Thyroid gland (tissue), 4 donors: Measurements from ENCODE around the gene LIPH. TPM values are rescaled to one million over a fixed set of nuclear protein-coding genes. Genes with fewer than 3 reads are reported as not detected.
A peak's percentile ranks its signal among the peaks of the same experiment; 100 is the strongest.
"Not testable (repeated sequence)": the region's sequence is repeated elsewhere in the genome, so short reads cannot be mapped to it uniquely, and the experiment has no call there.

Experiments used
- DNase-seq, 2 donors: peaks; one replicate each; pipeline ENCODE4 v3.0.0-alpha.2; 2019
- H3K27ac ChIP-seq, 3 donors: fragments of 200-600 bp; sonication (generic); 1 replicate in 2 of 3; 2 replicates in 1 of 3; pipeline ENCODE4 v1.5.1; 2016 to 2019; ENCODE audit warnings: mild to moderate bottlenecking in 1 of 3, moderate library complexity in 1 of 3
- H3K27me3 ChIP-seq: fragments of 200-600 bp; sonication (generic); one replicate; pipeline ENCODE4 v1.5.1; 2019
- H3K36me3 ChIP-seq, 2 donors: fragments of 200-600 bp; sonication (generic); one replicate each; pipeline ENCODE4 v1.5.1; 2016 to 2019
- H3K4me1 ChIP-seq, 2 donors: fragments of 200-600 bp; sonication (generic); one replicate each; pipeline ENCODE4 v1.5.1; 2017 to 2019
- H3K4me3 ChIP-seq, 3 donors: fragments of 200-600 bp; sonication (generic); replicated peaks in 1 of 3; 1 replicate in 2 of 3; 2 replicates in 1 of 3; pipeline ENCODE4 v1.5.1; 2016; ENCODE audit warnings: mild to moderate bottlenecking in 1 of 3
- H3K9me3 ChIP-seq: fragments of 200-600 bp; sonication (generic); one replicate; pipeline ENCODE4 v1.5.1; 2017
- POLR2A ChIP-seq, 2 donors: fragments of 450-650 bp; IDR thresholded peaks; one replicate each; pipeline ENCODE4 v1.6.1; 2017; ENCODE audit warnings: antibody characterized with exemption in 2 of 2, mild to moderate bottlenecking in 2 of 2, moderate library complexity in 1 of 2
- WGBS, 2 donors: methylation state at CpG; one replicate each; pipeline ENCODE4 v1.1.5; 2017; 5-methylcytosine and 5-hydroxymethylcytosine counted together
- intact Hi-C: fragments of 100-400 bp; cut with DNase I; formaldehyde crosslinking; loops from one replicate; pipeline ENCODE4 v1.15.1; 2023
- total RNA-seq, 4 donors: library from RNA; depleted of rRNA; stranded (reverse); fragments of >200 nt; gene quantifications; one replicate each; pipeline ENCODE4 v1.2.3, GENCODE V29; 2016
- TF ChIP-seq, protein P1 (sequence below), 6 experiments: fragments of 200-600 bp in 3 of 6; fragments of 450-650 bp in 3 of 6; sonication (generic) in 3 of 6; IDR thresholded peaks; one replicate each; pipeline ENCODE4 v1.5.1; 2016 to 2019; ENCODE audit warnings: antibody characterized with exemption in 6 of 6, mild to moderate bottlenecking in 2 of 6, inconsistent platforms in 1 of 6, moderate library complexity in 1 of 6

Gene LIPH
- total RNA-seq, 4 donors from 2014 or later = 0.13 to 0.81 (median 0.29) TPM; not detected in 1

DNA sequence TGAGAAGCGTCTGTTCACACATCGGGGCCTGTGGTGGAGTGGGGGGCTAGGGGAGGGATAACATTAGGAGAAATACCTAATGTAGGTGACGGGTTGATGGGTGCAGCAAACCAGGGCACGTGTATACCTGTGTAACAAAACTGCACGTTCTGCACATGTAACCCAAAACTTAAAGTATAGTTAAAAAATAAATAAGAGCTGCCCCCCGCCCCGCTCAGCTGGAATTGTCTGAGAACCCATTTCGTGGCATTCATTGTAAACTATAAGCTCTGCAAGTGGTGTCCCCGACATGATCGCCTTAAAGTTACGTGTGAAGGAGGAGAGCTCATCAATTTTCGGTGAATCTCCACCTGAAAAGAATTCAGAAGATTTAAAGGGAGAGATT is 7.3 kb upstream of the LIPH start:
- intact Hi-C loops = no loop called here
- H3K4me1 ChIP-seq = peaks cover 4 to 11% of the 10 kb centered on the region in 2 donors
- 88 to 90% methylated on average over 12 of the region's 12 CpGs for WGBS, 2 donors
- TF ChIP-seq, protein P1, sequence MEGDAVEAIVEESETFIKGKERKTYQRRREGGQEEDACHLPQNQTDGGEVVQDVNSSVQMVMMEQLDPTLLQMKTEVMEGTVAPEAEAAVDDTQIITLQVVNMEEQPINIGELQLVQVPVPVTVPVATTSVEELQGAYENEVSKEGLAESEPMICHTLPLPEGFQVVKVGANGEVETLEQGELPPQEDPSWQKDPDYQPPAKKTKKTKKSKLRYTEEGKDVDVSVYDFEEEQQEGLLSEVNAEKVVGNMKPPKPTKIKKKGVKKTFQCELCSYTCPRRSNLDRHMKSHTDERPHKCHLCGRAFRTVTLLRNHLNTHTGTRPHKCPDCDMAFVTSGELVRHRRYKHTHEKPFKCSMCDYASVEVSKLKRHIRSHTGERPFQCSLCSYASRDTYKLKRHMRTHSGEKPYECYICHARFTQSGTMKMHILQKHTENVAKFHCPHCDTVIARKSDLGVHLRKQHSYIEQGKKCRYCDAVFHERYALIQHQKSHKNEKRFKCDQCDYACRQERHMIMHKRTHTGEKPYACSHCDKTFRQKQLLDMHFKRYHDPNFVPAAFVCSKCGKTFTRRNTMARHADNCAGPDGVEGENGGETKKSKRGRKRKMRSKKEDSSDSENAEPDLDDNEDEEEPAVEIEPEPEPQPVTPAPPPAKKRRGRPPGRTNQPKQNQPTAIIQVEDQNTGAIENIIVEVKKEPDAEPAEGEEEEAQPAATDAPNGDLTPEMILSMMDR (IDR thresholded peaks at IDR 0.05) = no peak
- no peak for TF ChIP-seq POLR2A (IDR thresholded peaks at IDR 0.05)
- DNase-seq = no peak
- no peaks in the 10 kb centered on the region for H3K27me3 ChIP-seq
- no peak overlapping the region for H3K4me3 ChIP-seq
- no peak overlapping the region for H3K27ac ChIP-seq
- no peaks in the 10 kb centered on the region for H3K36me3 ChIP-seq
- no peaks in the 10 kb centered on the region for H3K9me3 ChIP-seq

DNA sequence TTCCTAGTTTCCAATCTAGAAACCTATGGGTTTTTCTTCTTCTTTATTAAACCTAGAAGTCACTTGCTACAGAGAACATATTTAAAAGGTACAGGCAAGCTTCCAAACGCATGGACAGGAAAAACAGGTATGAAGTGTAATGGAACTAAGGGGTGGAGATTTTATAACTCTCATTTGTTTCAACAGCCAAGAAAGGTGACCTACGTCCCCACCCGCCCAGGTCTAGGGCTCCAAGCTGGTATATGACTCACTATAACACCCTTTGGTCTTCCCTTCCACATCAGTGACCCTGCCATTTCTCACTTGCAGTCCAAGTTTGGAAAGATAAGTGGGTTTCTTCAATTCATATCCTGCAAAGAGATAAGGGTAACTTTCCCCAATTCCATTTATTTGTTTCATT is 6.0 kb upstream of the LIPH start:
- peak overlapping the region in 2 of 3 donors; percentile 26 to 52 for H3K27ac ChIP-seq

DNA sequence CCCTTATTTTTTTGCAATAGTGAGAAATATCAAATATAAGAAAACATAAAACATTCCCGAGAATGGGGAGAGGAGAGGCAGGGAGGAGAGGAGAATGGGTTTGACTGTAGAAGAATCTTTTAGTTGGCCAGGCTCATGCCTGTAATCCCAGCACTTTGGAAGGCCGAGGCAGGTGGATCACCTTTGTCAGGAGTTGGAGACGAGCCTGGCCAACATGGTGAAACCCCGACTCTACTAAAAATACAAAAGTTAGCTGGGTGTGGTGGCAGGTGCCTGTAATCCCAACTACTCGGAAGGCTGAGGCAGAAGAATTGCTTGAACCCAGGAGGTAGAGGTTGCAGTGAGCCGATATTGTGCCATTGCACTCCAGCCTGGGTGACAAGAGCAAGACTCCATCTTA is 4.3 kb upstream of the LIPH start:
- H3K27me3 ChIP-seq, DNase-seq, H3K27ac ChIP-seq, H3K9me3 ChIP-seq, H3K4me3 ChIP-seq, H3K36me3 ChIP-seq, intact Hi-C loops, H3K4me1 ChIP-seq: not testable (repeated sequence)
- 83 to 84% methylated on average over 6 of the region's 6 CpGs for WGBS, 2 donors

More for the DNA sequence above, 6.0 kb upstream of the LIPH start:
- no peak for TF ChIP-seq POLR2A (IDR thresholded peaks at IDR 0.05)
- TF ChIP-seq, protein P1 (IDR thresholded peaks at IDR 0.05) = no peak
- Histone ChIP-seq H3K4me3 (no peak overlapping the region), H3K36me3 (no peaks in the 10 kb centered on the region), H3K9me3 (no peaks in the 10 kb centered on the region), H3K27me3 (no peaks in the 10 kb centered on the region), H3K4me1 (peaks cover 4 to 11% of the 10 kb centered on the region in 2 donors)
- peak; percentile 31 to 38 for DNase-seq
- intact Hi-C loops = no loop called here
- WGBS, 2 donors = 67 to 68% methylated on average over 3 of the region's 3 CpGs

DNA sequence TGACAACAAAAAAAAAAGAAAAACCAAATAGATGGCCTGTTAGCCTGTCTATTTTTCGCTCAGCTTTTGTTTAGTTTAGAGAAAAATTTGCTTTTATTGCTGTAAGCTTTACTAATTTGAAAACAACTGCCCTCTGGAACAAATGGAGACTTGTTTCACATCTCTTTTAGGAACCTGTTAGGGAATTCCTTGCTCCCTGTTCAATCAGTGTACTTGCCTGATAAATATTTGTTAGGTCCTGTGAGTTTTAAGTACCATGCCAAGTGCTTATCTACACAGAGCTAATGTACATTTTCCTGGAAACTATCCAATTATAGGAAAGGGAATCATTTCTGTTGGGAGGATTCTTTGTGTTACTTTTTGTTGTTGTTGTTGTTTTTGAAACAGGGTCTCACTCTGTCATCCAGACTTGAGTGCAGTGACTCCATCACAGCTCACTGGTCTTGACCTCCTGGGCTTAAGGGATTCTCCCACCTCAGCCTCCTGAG is 3.5 kb upstream of the LIPH start:
- H3K4me3 ChIP-seq = no peak overlapping the region
- TF ChIP-seq, protein P1 (IDR thresholded peaks at IDR 0.05) = no peak
- TF ChIP-seq POLR2A (IDR thresholded peaks at IDR 0.05) = no peak
- DNase-seq = no peak
- H3K36me3 ChIP-seq = no peaks in the 10 kb centered on the region
- peaks cover 0 to 5% of the 10 kb centered on the region in 2 donors for H3K4me1 ChIP-seq
- 82 to 83% methylated on average over 1 of the region's 1 CpG for WGBS, 2 donors
- no peaks in the 10 kb centered on the region for H3K27me3 ChIP-seq
- intact Hi-C loops = no loop called here
- H3K27ac ChIP-seq = no peak overlapping the region
- no peaks in the 10 kb centered on the region for H3K9me3 ChIP-seq

DNA sequence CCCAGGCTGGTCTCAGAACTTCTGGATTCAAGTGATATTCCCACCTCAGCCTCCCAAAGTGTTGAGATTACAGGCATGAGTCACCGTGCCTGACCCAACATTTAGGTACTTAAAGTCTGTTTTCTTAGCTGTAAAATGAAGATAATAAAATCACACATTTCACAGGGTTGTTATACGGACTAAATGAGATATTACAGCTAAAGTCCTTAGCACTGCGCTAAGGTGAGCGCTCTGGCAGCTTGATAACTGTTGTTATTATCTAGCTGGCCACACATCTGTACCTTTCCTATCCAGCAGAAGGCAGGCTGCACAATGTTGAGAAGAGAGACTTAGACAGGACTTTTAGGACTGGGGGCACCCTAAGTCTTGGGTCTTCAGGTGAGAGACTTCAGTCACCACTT is 2.7 kb upstream of the LIPH start:
- Histone ChIP-seq H3K27ac (no peak overlapping the region), H3K36me3 (no peaks in the 10 kb centered on the region), H3K4me1 (peaks cover 0 to 5% of the 10 kb centered on the region in 2 donors), H3K27me3 (no peaks in the 10 kb centered on the region), H3K9me3 (no peaks in the 10 kb centered on the region), H3K4me3 (no peak overlapping the region)
- DNase-seq = no peak
- TF ChIP-seq, protein P1 (IDR thresholded peaks at IDR 0.05) = no peak
- TF ChIP-seq POLR2A (IDR thresholded peaks at IDR 0.05) = no peak
- WGBS, 2 donors = 90 to 92% methylated on average over 4 of the region's 4 CpGs
- intact Hi-C loops = no loop called here
